Upper lobe of left lung (tissue), 6 donors: ENCODE data around the gene ASB2. TPM values are rescaled to one million over a fixed set of nuclear protein-coding genes. Genes with fewer than 3 reads are reported as not detected.

Source experiments
- ATAC-seq, 2 donors: fragments of 200-7000 bp; cut with Tn5 transposase; one replicate each; pipeline ENCODE4 v1.9.1; 2022; ENCODE audit warnings: mild to moderate bottlenecking in 2 of 2, moderate library complexity in 2 of 2; ENCODE audit not compliant: low FRiP score in 2 of 2
- DNase-seq, 2 donors: peaks; one replicate each; pipeline ENCODE4 v3.0.0-alpha.2; 2019 to 2020
- H3K27ac ChIP-seq, 4 donors: fragments of 200-600 bp; sonication (generic); one replicate each; pipeline ENCODE4 v1.5.1; 2016 to 2019
- H3K27me3 ChIP-seq, 4 donors: fragments of 200-600 bp; sonication (generic); one replicate each; pipeline ENCODE4 v1.5.1; 2017 to 2019
- H3K36me3 ChIP-seq, 4 donors: fragments of 200-600 bp; sonication (generic); one replicate each; pipeline ENCODE4 v1.5.1; 2016 to 2019
- H3K4me1 ChIP-seq, 4 donors: fragments of 200-600 bp; sonication (generic); one replicate each; pipeline ENCODE4 v1.5.1; 2018 to 2019
- H3K4me3 ChIP-seq, 4 donors: fragments of 200-600 bp; sonication (generic); one replicate each; pipeline ENCODE4 v1.5.1; 2017 to 2019; ENCODE audit warnings: mild to moderate bottlenecking in 2 of 4, moderate library complexity in 1 of 4
- H3K9me3 ChIP-seq, 4 donors: fragments of 200-600 bp; sonication (generic); one replicate each; pipeline ENCODE4 v1.5.1; 2018 to 2019
- CTCF ChIP-seq, 6 experiments: fragments of 450-650 bp in 4 of 6; fragments of 200-600 bp in 2 of 6; sonication (generic) in 2 of 6; IDR thresholded peaks; one replicate each; pipeline ENCODE4 v1.5.1; 2016 to 2019; ENCODE audit warnings: antibody characterized with exemption in 6 of 6
- EP300 ChIP-seq, 4 donors: sonication (generic); formaldehyde crosslinking; IDR thresholded peaks; one replicate each; pipeline ENCODE4 v1.5.1; 2017; ENCODE audit warnings: antibody characterized with exemption in 4 of 4, control low read depth in 2 of 4
- POLR2A ChIP-seq, 4 donors: fragments of 450-650 bp; IDR thresholded peaks; one replicate each; pipeline ENCODE4 v1.5.1; 2016 to 2017; ENCODE audit warnings: antibody characterized with exemption in 4 of 4, mild to moderate bottlenecking in 2 of 4
- POLR2AphosphoS5 ChIP-seq, 2 donors: sonication (generic); formaldehyde crosslinking; IDR thresholded peaks; one replicate each; pipeline ENCODE4 v1.5.1; 2017; ENCODE audit warnings: antibody characterized with exemption in 2 of 2
- WGBS, 2 donors: methylation state at CpG; one replicate each; pipeline ENCODE4 v1.1.5; 2017 to 2018; 5-methylcytosine and 5-hydroxymethylcytosine counted together
- total RNA-seq, 6 donors: library from RNA; depleted of rRNA in 4 of 6; stranded (reverse); fragments of >200 nt in 4 of 6; gene quantifications; one replicate each; pipeline versions ENCODE4 v1.1.0 to v1.2.1, GENCODE V29; 2016 to 2021
- donor health status: DM: no; HTN: no; CAD: no; lungs with moderate emphysema.
- donor health status: DM: no; HTN: yes; CAD: no; lungs with severe emphysema.

Gene ASB2
- total RNA-seq, 6 donors from 2014 or later: 0.76 to 2.2 (median 1.9) TPM; not detected in 1

DNA sequence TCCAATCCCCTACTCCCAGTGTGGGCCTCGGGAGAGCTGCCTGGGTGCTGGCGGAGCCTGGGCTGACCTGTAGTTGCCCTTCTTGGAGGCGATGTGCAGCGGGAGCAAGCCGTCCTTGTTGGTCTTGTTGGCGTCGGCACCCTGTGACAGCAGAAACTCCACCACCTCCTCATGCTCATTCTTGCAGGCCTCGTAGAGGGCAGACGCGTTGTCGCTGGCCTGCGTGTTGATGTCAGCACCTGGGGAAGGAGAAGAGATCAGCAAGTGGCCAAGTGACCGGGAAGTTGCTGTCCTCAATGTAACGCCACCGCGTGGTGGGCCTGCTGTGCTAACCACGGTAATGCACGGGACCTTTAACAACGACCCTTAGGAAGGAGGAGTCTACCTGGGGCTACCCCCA lies 29.1 kb downstream of the ASB2 start:
- H3K27ac ChIP-seq: no peak overlapping the region
- H3K4me1 ChIP-seq: no peaks in the 10 kb centered on the region
- TF ChIP-seq POLR2A (IDR thresholded peaks at IDR 0.05) (no peak), CTCF (IDR thresholded peaks at IDR 0.05) (no peak), EP300 (IDR thresholded peaks at IDR 0.05) (no peak), POLR2AphosphoS5 (IDR thresholded peaks at IDR 0.05) (no peak)
- no peak for ATAC-seq
- no peaks in the 10 kb centered on the region for H3K36me3 ChIP-seq
- DNase-seq: no peak
- H3K27me3 ChIP-seq: no peaks in the 10 kb centered on the region
- H3K4me3 ChIP-seq: no peak overlapping the region
- WGBS, 2 donors: 63 to 85% methylated on average over 15 to 18 of the region's 19 CpGs
- H3K9me3 ChIP-seq: no peaks in the 10 kb centered on the region

GRCh38 chr14:93946541-93947090 lies 29.8 kb downstream of the ASB2 start:
- no peak overlapping the region for H3K27ac ChIP-seq
- DNase-seq: no peak
- TF ChIP-seq POLR2A (IDR thresholded peaks at IDR 0.05): no peak
- H3K9me3 ChIP-seq: no peaks in the 10 kb centered on the region
- H3K4me1 ChIP-seq: no peaks in the 10 kb centered on the region
- H3K36me3 ChIP-seq: no peaks in the 10 kb centered on the region
- no peak for ATAC-seq
- H3K27me3 ChIP-seq: no peaks in the 10 kb centered on the region
- H3K4me3 ChIP-seq: no peak overlapping the region
- 82 to 84% methylated on average over 7 of the region's 7 CpGs for WGBS, 2 donors

DNA sequence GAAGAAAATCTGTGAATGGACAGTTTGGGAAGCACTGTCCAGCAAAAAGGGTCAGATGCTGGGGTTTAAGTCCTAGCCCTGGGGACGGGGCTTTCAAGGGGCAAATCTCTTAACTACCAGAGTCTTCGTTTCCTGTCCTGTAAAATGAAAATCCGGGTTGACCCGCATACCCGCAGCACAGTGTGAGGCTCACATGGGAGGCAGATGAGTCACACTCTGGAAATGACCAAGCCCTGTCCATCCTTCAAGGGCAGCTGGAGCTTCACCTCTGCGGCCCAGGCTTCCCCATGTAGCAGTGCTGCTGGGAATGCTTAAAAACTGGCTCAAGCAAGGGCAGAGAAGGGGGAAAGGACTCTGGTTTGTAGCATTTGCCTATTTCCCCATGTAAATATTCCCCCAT lies 30.3 kb downstream of the ASB2 start:
- ATAC-seq (no peak), DNase-seq (no peak)
- Histone ChIP-seq H3K27ac (no peak overlapping the region), H3K4me3 (no peak overlapping the region), H3K4me1 (no peaks in the 10 kb centered on the region), H3K27me3 (no peaks in the 10 kb centered on the region), H3K9me3 (no peaks in the 10 kb centered on the region), H3K36me3 (no peaks in the 10 kb centered on the region)
- TF ChIP-seq POLR2A (IDR thresholded peaks at IDR 0.05): no peak
- TF ChIP-seq EP300 (IDR thresholded peaks at IDR 0.05): no peak
- TF ChIP-seq POLR2AphosphoS5 (IDR thresholded peaks at IDR 0.05): no peak
- TF ChIP-seq CTCF (IDR thresholded peaks at IDR 0.05): no peak
- 35 to 78% methylated on average over 5 to 6 of the region's 6 CpGs for WGBS, 2 donors

DNA sequence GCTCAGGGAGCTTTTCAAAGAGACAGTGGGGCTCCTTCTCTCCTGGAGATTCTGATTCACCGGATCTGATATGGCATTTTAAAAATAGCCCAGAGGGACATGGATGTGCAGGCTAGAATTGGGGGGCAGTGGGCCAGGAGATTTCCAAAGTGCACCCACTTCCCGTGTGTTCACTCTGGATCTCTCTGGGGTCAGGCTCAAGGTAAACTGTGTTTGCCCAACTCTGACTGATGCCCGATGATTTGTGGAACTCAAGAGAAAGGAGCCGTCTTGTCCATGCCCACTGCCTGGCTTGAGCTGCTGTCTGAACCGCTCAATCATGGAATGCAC lies 31.3 kb downstream of the ASB2 start:
- WGBS, 2 donors: 75 to 86% methylated on average over 5 of the region's 5 CpGs
- Histone ChIP-seq H3K4me3 (no peak overlapping the region), H3K27ac (no peak overlapping the region), H3K27me3 (no peaks in the 10 kb centered on the region), H3K36me3 (no peaks in the 10 kb centered on the region), H3K9me3 (no peaks in the 10 kb centered on the region), H3K4me1 (peaks cover 0 to 2% (median 0%) of the 10 kb centered on the region in 4 donors)
- no peak for DNase-seq
- ATAC-seq: no peak
- TF ChIP-seq CTCF (IDR thresholded peaks at IDR 0.05): no peak
- TF ChIP-seq POLR2AphosphoS5 (IDR thresholded peaks at IDR 0.05): no peak
- TF ChIP-seq EP300 (IDR thresholded peaks at IDR 0.05): no peak
- TF ChIP-seq POLR2A (IDR thresholded peaks at IDR 0.05): no peak

GRCh38 chr14:93944348-93945069 lies 31.9 kb downstream of the ASB2 start:
- Histone ChIP-seq H3K27me3 (no peaks in the 10 kb centered on the region), H3K9me3 (no peaks in the 10 kb centered on the region), H3K4me3 (no peak overlapping the region), H3K4me1 (peaks cover 0 to 7% (median 4%) of the 10 kb centered on the region in 4 donors), H3K36me3 (no peaks in the 10 kb centered on the region), H3K27ac (no peak overlapping the region)
- no peak for DNase-seq
- WGBS, 2 donors: 74 to 86% methylated on average over 14 to 16 of the region's 16 CpGs
- no peak for ATAC-seq
- TF ChIP-seq CTCF (IDR thresholded peaks at IDR 0.05) (no peak), POLR2AphosphoS5 (IDR thresholded peaks at IDR 0.05) (no peak), POLR2A (IDR thresholded peaks at IDR 0.05) (no peak), EP300 (IDR thresholded peaks at IDR 0.05) (no peak)
